ENCODE data around the gene UBE2J2.
"Not testable (repeated sequence)": the region's sequence is repeated elsewhere in the genome, so short reads cannot be mapped to it uniquely, and the experiment has no call there.

UBE2J2 gene

GRCh38 chr1:1253314-1253713 lies 20.3 kb downstream of the UBE2J2 start:
- no peak for TF ChIP-seq CTCF (conservative IDR thresholded peaks at IDR 0.05; ENCODE audit: control insufficient read depth, insufficient read depth, low read depth, low read length)
- DNase-seq (ENCODE audit: low read depth), result no peak
- no peak overlapping the region for H3K4me3 ChIP-seq (ENCODE audit: control insufficient read depth, low read depth, low read length)

GRCh38 chr1:1250786-1251284 lies 22.8 kb downstream of the UBE2J2 start:
- no peak overlapping the region for H3K4me3 ChIP-seq (ENCODE audit: control insufficient read depth, low read depth, low read length)
- TF ChIP-seq CTCF (conservative IDR thresholded peaks at IDR 0.05; ENCODE audit: control insufficient read depth, insufficient read depth, low read depth, low read length), result no peak
- no peak for DNase-seq (ENCODE audit: low read depth)

- H3K4me3 ChIP-seq (ENCODE audit: control insufficient read depth, low read depth, low read length); DNase-seq (ENCODE audit: low read depth): not testable (repeated sequence)
Measured at GRCh38 chr1:1248009-1248913, 25.4 kb downstream of the UBE2J2 start.

GRCh38 chr1:1247341-1247913 lies 26.2 kb downstream of the UBE2J2 start:
- no peak overlapping the region for H3K4me3 ChIP-seq (ENCODE audit: control insufficient read depth, low read depth, low read length)
- no peak for TF ChIP-seq CTCF (conservative IDR thresholded peaks at IDR 0.05; ENCODE audit: control insufficient read depth, insufficient read depth, low read depth, low read length)
- no peak for DNase-seq (ENCODE audit: low read depth)

- H3K4me3 ChIP-seq (ENCODE audit: control insufficient read depth, low read depth, low read length), result no peak within 1 kb of the TSS
- DNase-seq (ENCODE audit: low read depth), result no peak
- TF ChIP-seq CTCF (conservative IDR thresholded peaks at IDR 0.05; ENCODE audit: control insufficient read depth, insufficient read depth, low read depth, low read length), result no peak
Measured at GRCh38 chr1:1246577-1247340, 26.9 kb downstream of the UBE2J2 start, which contains the start of gene C1QTNF12. Gene C1QTNF12 (minus strand): TSS chr1:1246722. CDS start chr1:1246690, 32 bp downstream.

DNA sequence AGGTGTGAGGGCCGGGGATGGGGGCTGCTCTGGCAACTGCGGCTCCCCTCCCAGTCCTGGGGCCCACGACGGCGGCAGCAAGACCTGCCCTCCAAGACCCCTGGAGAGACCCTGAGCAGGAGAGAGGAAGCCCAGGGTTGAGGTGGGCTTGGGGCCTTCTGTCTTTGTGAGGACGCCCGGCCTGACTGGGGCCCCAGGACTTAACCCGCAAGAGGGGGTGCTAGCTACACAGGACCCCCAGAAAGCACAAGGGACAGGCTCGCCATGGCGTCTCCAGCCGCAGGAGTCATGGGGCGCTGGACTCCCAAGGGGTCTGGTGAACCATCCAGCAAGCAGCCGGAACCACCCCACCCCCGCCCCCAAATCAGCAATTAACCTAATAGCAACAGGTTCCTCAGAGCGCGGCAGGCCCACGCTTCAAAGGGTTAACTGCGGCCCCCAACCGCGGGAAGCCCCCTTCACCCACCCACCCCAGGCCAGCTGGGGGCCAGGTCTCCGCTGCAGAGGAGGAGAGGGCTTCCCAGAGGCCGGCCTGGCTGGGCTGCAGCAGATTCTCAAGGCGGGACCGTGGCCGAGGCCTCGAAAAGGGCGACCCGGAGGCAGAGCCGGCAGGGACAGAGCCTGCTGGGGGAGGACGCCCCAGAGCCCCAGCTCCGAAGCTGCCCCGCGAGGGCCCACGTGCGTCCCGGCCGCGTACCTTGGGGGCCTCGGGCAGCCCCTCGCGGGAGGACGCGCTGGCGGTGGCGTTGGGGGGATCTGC lies 27.7 kb downstream of the UBE2J2 start:
- DNase-seq (ENCODE audit: low read depth), result no peak

More for the DNA sequence above, 27.7 kb downstream of the UBE2J2 start:
- TF ChIP-seq CTCF (conservative IDR thresholded peaks at IDR 0.05; ENCODE audit: control insufficient read depth, insufficient read depth, low read depth, low read length), result no peak
- H3K4me3 ChIP-seq (ENCODE audit: control insufficient read depth, low read depth, low read length), result no peak overlapping the region

Data from fibroblast of mammary gland (primary cell).